Panc1 (cell line): ENCODE results near the gene UNC5B.

ENCODE experiments used
- CTCF ChIP-seq: fragments of 450-650 bp; IDR thresholded peaks from 2 replicates; pipeline ENCODE4 v1.5.1; 2017; ENCODE audit warnings: mild to moderate bottlenecking
- POLR2AphosphoS5 ChIP-seq: IDR thresholded peaks from 2 replicates; pipeline ENCODE4 v1.6.1; 2012; ENCODE audit warnings: mild to moderate bottlenecking, low read depth, low read length, moderate library complexity
- SIN3A ChIP-seq: IDR thresholded peaks from 2 replicates; pipeline ENCODE4 v1.6.1; 2012; ENCODE audit warnings: low read depth, mild to moderate bottlenecking, low read length, moderate library complexity, borderline replicate concordance; ENCODE audit not compliant: insufficient read depth
- TCF7L2 ChIP-seq: IDR thresholded peaks from 2 replicates; pipeline ENCODE4 v1.6.1; 2011; ENCODE audit warnings: mild to moderate bottlenecking, low read depth, low read length, inconsistent platforms
- TF ChIP-seq, protein P1 (sequence below), 2 experiments: IDR thresholded peaks; 2 replicates each; pipeline ENCODE4 v1.6.1; 2011 to 2012; ENCODE audit warnings: low read depth in 2 of 2, control low read depth in 1 of 2, low read length in 1 of 2, mild to moderate bottlenecking in 1 of 2, moderate library complexity in 1 of 2; ENCODE audit not compliant: insufficient read depth in 1 of 2

GRCh38 chr10:71324743-71325142 lies 112.4 kb downstream of the UNC5B start:
- TF ChIP-seq CTCF (no peak), POLR2AphosphoS5 (no peak), TCF7L2 (no peak), SIN3A (no peak)
- TF ChIP-seq, protein P1, sequence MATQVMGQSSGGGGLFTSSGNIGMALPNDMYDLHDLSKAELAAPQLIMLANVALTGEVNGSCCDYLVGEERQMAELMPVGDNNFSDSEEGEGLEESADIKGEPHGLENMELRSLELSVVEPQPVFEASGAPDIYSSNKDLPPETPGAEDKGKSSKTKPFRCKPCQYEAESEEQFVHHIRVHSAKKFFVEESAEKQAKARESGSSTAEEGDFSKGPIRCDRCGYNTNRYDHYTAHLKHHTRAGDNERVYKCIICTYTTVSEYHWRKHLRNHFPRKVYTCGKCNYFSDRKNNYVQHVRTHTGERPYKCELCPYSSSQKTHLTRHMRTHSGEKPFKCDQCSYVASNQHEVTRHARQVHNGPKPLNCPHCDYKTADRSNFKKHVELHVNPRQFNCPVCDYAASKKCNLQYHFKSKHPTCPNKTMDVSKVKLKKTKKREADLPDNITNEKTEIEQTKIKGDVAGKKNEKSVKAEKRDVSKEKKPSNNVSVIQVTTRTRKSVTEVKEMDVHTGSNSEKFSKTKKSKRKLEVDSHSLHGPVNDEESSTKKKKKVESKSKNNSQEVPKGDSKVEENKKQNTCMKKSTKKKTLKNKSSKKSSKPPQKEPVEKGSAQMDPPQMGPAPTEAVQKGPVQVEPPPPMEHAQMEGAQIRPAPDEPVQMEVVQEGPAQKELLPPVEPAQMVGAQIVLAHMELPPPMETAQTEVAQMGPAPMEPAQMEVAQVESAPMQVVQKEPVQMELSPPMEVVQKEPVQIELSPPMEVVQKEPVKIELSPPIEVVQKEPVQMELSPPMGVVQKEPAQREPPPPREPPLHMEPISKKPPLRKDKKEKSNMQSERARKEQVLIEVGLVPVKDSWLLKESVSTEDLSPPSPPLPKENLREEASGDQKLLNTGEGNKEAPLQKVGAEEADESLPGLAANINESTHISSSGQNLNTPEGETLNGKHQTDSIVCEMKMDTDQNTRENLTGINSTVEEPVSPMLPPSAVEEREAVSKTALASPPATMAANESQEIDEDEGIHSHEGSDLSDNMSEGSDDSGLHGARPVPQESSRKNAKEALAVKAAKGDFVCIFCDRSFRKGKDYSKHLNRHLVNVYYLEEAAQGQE (IDR thresholded peaks at IDR 0.05; ENCODE audit: insufficient read depth in 1 of 2, low read depth in 2 of 2, low read length in 1 of 2) = no peak
